Measurements from ENCODE around the gene FRYL.
A peak's percentile ranks its signal among the peaks of the same experiment; 100 is the strongest.

FRYL gene

DNA sequence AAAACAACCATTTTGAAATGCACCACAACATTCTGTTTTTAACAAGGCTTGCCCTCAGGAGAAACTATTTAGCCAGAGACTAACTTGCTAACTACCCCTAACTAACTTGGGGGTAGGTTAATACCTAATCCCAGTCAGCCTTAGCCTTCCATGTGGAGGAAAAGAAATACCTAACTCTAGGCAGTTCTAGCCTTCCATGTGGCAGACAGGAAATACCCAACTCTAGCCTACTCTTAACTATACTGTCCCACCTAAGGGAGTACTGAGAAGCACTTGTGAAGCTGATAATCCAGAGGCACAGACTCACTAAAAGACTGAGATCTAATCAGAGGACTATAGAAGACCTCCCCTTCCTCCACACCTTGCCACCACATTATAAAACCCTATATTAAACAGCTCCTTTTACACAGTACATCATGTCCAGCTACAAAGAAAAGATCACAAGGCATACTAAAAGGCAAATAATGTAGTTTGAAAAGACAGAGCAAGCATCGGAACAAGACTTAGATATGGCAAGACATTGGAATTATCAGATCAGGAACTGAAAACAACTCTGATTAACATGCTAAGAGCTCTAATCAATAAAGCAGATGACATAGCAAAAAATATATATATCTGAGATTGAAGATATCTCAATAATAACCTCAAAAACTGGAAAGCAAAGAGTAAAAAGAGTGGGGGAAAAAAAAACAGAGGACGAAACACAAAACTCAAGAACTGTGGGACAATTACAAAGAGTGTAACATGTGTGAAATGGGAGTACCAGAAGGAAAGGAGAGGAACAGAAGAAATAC lies 52.2 kb downstream of the FRYL start:
- peaks cover 16% of the 10 kb centered on the region for H3K4me1 ChIP-seq
- no peaks in the 10 kb centered on the region for H3K27me3 ChIP-seq (ENCODE audit: control insufficient read depth, insufficient read depth, low read length)
- H2AFZ ChIP-seq: no peak overlapping the region
- no peak overlapping the region for H3K4me2 ChIP-seq (ENCODE audit: low read length)
- no peak overlapping the region for H3K4me3 ChIP-seq (ENCODE audit: low read depth, low read length)
- H3K27ac ChIP-seq: peak overlapping the region; percentile 88
- TF ChIP-seq, protein P1, sequence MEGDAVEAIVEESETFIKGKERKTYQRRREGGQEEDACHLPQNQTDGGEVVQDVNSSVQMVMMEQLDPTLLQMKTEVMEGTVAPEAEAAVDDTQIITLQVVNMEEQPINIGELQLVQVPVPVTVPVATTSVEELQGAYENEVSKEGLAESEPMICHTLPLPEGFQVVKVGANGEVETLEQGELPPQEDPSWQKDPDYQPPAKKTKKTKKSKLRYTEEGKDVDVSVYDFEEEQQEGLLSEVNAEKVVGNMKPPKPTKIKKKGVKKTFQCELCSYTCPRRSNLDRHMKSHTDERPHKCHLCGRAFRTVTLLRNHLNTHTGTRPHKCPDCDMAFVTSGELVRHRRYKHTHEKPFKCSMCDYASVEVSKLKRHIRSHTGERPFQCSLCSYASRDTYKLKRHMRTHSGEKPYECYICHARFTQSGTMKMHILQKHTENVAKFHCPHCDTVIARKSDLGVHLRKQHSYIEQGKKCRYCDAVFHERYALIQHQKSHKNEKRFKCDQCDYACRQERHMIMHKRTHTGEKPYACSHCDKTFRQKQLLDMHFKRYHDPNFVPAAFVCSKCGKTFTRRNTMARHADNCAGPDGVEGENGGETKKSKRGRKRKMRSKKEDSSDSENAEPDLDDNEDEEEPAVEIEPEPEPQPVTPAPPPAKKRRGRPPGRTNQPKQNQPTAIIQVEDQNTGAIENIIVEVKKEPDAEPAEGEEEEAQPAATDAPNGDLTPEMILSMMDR (IDR thresholded peaks at IDR 0.05): no peak
- no peaks in the 10 kb centered on the region for H3K36me3 ChIP-seq (ENCODE audit: control insufficient read depth, insufficient read depth, low read length)
- H3K9me3 ChIP-seq (ENCODE audit: control insufficient read depth, low read length): no peaks in the 10 kb centered on the region
- peaks cover 22% of the 10 kb centered on the region for H3K79me2 ChIP-seq
- H3K9ac ChIP-seq: no peak overlapping the region

DNA sequence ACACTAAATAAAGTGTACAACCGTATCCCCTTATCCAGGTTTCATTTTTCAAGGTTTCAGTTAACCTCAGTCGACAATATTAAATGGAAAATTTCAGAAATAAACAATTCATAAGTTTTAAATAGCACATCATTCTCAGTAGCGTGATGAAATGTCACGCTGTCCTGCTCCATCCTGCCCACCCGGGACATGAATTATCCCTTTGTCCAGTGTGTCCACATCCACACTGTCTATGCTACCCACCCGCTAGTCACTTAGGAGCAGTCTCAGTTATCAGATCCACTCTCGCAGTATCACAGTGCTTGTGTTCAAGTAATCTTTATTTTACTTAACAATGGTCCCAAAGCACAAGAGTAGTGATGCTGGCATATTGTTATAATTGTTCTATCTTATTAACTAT lies 54.7 kb downstream of the FRYL start:
- Histone ChIP-seq H3K27ac (peak overlapping the region; percentile 88), H3K4me1 (peaks cover 21% of the 10 kb centered on the region)

DNA sequence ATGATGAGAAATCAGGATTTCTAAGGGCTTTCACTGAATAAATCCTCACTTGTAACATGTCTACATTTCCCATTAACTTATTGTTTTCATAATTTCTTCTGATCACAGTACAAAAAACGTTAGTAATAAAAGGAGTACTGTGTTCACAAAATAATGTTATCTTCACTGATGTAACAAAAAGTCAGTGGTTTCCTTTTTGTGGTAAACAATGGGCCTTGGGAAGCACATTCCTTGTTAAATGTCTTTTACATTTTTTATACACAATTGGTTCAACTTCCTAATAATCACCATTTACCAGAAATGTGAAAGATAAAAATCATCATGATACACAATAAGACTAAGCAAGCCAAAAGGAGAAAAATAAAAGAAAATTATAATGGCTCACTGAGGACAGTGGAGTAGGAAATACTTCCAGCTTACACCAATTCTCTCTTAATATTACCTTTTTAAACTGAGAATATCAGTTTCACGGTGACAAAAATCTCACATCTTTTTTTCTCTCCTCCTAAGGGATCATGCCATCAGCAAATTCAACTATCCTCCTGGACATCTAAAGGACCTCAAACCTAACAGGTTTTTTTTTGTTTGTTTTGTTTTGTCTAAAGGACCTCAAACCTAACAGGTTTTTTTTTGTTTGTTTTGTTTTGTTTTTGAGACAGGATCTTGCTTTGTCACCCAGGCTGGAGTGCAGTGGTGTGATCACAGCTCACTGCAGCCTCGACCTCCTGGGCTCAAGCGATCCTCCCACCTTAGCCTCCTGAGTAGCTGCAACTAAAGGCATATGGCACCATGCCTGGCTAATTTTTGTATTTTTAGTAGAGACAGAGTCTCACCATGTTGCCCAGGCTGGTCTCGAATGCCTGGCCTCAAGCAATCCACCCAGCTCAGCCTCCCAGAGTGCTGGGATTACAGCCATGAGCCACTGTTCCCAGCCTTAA lies 57.3 kb downstream of the FRYL start:
- Histone ChIP-seq H3K36me3 (ENCODE audit: control insufficient read depth, insufficient read depth, low read length) (no peaks in the 10 kb centered on the region), H3K27ac (peak overlapping the region; percentile 32), H3K4me1 (peaks cover 18% of the 10 kb centered on the region), H3K27me3 (ENCODE audit: control insufficient read depth, insufficient read depth, low read length) (no peaks in the 10 kb centered on the region), H3K4me2 (ENCODE audit: low read length) (no peak overlapping the region), H3K4me3 (ENCODE audit: low read depth, low read length) (no peak overlapping the region), H3K9ac (no peak overlapping the region), H3K9me3 (ENCODE audit: control insufficient read depth, low read length) (no peaks in the 10 kb centered on the region), H3K79me2 (peaks cover 34% of the 10 kb centered on the region), H2AFZ (no peak overlapping the region)
- TF ChIP-seq, protein P1 (IDR thresholded peaks at IDR 0.05): no peak

More for the DNA sequence above, 54.7 kb downstream of the FRYL start:
- Histone ChIP-seq H3K4me2 (ENCODE audit: low read length) (no peak overlapping the region), H3K9ac (no peak overlapping the region), H3K9me3 (ENCODE audit: control insufficient read depth, low read length) (no peaks in the 10 kb centered on the region), H3K36me3 (ENCODE audit: control insufficient read depth, insufficient read depth, low read length) (no peaks in the 10 kb centered on the region), H3K27me3 (ENCODE audit: control insufficient read depth, insufficient read depth, low read length) (no peaks in the 10 kb centered on the region), H3K79me2 (peaks cover 25% of the 10 kb centered on the region), H3K4me3 (ENCODE audit: low read depth, low read length) (no peak overlapping the region), H2AFZ (no peak overlapping the region)
- TF ChIP-seq, protein P1 (IDR thresholded peaks at IDR 0.05): no peak

DNA sequence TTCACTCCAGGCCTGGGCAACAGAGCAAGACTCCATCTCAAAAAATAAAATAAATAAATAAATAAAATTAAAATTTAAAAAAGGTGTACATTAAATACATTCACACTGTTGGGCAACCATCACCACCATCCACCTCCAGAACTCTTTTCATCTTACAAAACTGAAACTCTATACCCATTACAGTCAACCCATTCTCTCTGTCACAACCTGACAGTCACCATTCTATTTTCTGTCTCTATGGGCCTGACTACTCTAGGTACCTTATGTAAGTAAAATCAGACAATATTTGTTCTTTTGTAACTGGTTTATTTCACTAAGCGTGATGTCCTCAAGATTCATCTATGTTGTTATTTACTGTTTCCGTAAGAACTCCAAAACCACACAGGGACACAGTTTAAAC lies 59.6 kb downstream of the FRYL start:
- TF ChIP-seq, protein P1 (IDR thresholded peaks at IDR 0.05): no peak
- Histone ChIP-seq H3K27ac (no peak overlapping the region), H3K4me1 (peaks cover 16% of the 10 kb centered on the region), H3K9me3 (ENCODE audit: control insufficient read depth, low read length) (no peaks in the 10 kb centered on the region), H3K4me2 (ENCODE audit: low read length) (no peak overlapping the region), H3K36me3 (ENCODE audit: control insufficient read depth, insufficient read depth, low read length) (no peaks in the 10 kb centered on the region), H3K27me3 (ENCODE audit: control insufficient read depth, insufficient read depth, low read length) (no peaks in the 10 kb centered on the region), H3K9ac (no peak overlapping the region), H2AFZ (no peak overlapping the region), H3K4me3 (ENCODE audit: low read depth, low read length) (no peak overlapping the region), H3K79me2 (peaks cover 34% of the 10 kb centered on the region)
